Hepatic stellate cell (primary cell): ENCODE results near the gene UVSSA.

Experiments used
- DNase-seq: peaks from one replicate; pipeline ENCODE4 v3.0.0; 2011; ENCODE audit warnings: low spot score

The UVSSA gene

GRCh38 chr4:1346781-1347409 lies at the start of gene UVSSA:
TSS of gene UVSSA (plus strand) at chr4:1347208. CDS start at chr4:1348092, 884 bp downstream.
- DNase-seq: peak; percentile 100

GRCh38 chr4:1297456-1298325 lies 49.3 kb upstream of the UVSSA start:
- no peak for DNase-seq

- DNase-seq: no peak
Measured at GRCh38 chr4:1298461-1298860, 48.5 kb upstream of the UVSSA start.

- DNase-seq: no peak
Measured at GRCh38 chr4:1299301-1299860, 47.6 kb upstream of the UVSSA start.

- no peak for DNase-seq
Measured at GRCh38 chr4:1300466-1301455, 46.2 kb upstream of the UVSSA start.

GRCh38 chr4:1302159-1302558 lies 44.8 kb upstream of the UVSSA start:
- DNase-seq: no peak

- DNase-seq: no peak
Measured at GRCh38 chr4:1305261-1305711, 41.7 kb upstream of the UVSSA start.

- DNase-seq: no peak
Measured at GRCh38 chr4:1305781-1306455, 41.1 kb upstream of the UVSSA start.

- no peak for DNase-seq
Measured at GRCh38 chr4:1307951-1308735, 38.9 kb upstream of the UVSSA start.

GRCh38 chr4:1309261-1310010 lies 37.6 kb upstream of the UVSSA start:
- DNase-seq: peak; percentile 99

GRCh38 chr4:1310031-1310795 lies 36.8 kb upstream of the UVSSA start:
- DNase-seq: peak; percentile 36

- DNase-seq: no peak
Measured at GRCh38 chr4:1310796-1311631, 36.0 kb upstream of the UVSSA start.

- no peak for DNase-seq
Measured at GRCh38 chr4:1312821-1313640, 34.0 kb upstream of the UVSSA start.

- no peak for DNase-seq
Measured at GRCh38 chr4:1315306-1315705, 31.7 kb upstream of the UVSSA start.

GRCh38 chr4:1315836-1316536 lies 31.0 kb upstream of the UVSSA start:
- DNase-seq: no peak

GRCh38 chr4:1316537-1317168 lies 30.4 kb upstream of the UVSSA start:
- no peak for DNase-seq
